Measurements from ENCODE around the gene SPAG16. TPM values are rescaled to one million over a fixed set of nuclear protein-coding genes. Genes with fewer than 3 reads are reported as not detected.

Gene SPAG16
- total RNA-seq, 1 experiment from 2014 or later = 16.0 TPM

DNA sequence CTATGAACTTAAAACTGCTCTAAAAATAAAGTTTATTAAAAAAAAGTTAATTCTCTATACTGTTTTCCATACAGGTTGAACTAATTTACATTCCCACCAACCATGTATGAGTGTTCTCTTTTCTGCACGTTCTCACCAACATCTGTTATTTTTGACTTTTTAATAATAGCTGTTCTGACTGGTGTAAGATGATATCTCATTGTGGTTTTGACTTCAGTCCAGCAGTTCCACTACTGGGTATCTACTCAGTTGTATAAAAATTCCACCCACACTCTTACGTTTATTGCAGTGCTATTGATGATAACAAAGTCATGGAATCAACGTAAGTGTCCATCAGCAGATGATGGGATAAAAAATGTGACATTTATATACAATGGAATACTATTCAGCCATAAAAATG, 33.7 kb downstream of the SPAG16 start:
- peaks cover 8% of the 10 kb centered on the region; the same call in 1 of the 2 replicates for H3K4me1 Mint-ChIP-seq
- ChIA-PET CTCF (no interaction called here), POLR2A (no interaction called here)
- H3K9me3 Mint-ChIP-seq = no peaks in the 10 kb centered on the region
- H3K27me3 Mint-ChIP-seq (ENCODE audit: low read depth) = no peaks in the 10 kb centered on the region
- TF ChIP-seq IRF2 (CRISPR knock-in tag; IDR thresholded peaks at IDR 0.05; ENCODE audit: borderline replicate concordance, low read depth) (no peak), OVOL2 (CRISPR knock-in tag; IDR thresholded peaks at IDR 0.05; ENCODE audit: borderline replicate concordance) (no peak), SOX15 (CRISPR knock-in tag; IDR thresholded peaks at IDR 0.05) (no peak), CREM (CRISPR knock-in tag; IDR thresholded peaks at IDR 0.05) (no peak), ZNF121 (CRISPR knock-in tag; IDR thresholded peaks at IDR 0.05) (no peak), ZNF416 (CRISPR knock-in tag; IDR thresholded peaks at IDR 0.05) (no peak), TEAD4 (CRISPR knock-in tag; IDR thresholded peaks at IDR 0.05) (no peak), MXD4 (CRISPR knock-in tag; IDR thresholded peaks at IDR 0.05; ENCODE audit: borderline replicate concordance) (no peak), NFYB (CRISPR knock-in tag; conservative IDR thresholded peaks at IDR 0.05; ENCODE audit: low read depth) (no peak), SMAD3 (CRISPR knock-in tag; IDR thresholded peaks at IDR 0.05; ENCODE audit: borderline replicate concordance) (no peak), RELA (CRISPR knock-in tag; IDR thresholded peaks at IDR 0.05; ENCODE audit: borderline replicate concordance) (no peak), ZNF219 (CRISPR knock-in tag; IDR thresholded peaks at IDR 0.05; ENCODE audit: borderline replicate concordance) (no peak), CBFB (CRISPR knock-in tag; IDR thresholded peaks at IDR 0.05; ENCODE audit: low read depth) (no peak)
- TF ChIP-seq, protein P1, sequence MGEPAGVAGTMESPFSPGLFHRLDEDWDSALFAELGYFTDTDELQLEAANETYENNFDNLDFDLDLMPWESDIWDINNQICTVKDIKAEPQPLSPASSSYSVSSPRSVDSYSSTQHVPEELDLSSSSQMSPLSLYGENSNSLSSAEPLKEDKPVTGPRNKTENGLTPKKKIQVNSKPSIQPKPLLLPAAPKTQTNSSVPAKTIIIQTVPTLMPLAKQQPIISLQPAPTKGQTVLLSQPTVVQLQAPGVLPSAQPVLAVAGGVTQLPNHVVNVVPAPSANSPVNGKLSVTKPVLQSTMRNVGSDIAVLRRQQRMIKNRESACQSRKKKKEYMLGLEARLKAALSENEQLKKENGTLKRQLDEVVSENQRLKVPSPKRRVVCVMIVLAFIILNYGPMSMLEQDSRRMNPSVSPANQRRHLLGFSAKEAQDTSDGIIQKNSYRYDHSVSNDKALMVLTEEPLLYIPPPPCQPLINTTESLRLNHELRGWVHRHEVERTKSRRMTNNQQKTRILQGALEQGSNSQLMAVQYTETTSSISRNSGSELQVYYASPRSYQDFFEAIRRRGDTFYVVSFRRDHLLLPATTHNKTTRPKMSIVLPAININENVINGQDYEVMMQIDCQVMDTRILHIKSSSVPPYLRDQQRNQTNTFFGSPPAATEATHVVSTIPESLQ (CRISPR knock-in tag; IDR thresholded peaks at IDR 0.05) = no peak
- TF ChIP-seq, protein P2, sequence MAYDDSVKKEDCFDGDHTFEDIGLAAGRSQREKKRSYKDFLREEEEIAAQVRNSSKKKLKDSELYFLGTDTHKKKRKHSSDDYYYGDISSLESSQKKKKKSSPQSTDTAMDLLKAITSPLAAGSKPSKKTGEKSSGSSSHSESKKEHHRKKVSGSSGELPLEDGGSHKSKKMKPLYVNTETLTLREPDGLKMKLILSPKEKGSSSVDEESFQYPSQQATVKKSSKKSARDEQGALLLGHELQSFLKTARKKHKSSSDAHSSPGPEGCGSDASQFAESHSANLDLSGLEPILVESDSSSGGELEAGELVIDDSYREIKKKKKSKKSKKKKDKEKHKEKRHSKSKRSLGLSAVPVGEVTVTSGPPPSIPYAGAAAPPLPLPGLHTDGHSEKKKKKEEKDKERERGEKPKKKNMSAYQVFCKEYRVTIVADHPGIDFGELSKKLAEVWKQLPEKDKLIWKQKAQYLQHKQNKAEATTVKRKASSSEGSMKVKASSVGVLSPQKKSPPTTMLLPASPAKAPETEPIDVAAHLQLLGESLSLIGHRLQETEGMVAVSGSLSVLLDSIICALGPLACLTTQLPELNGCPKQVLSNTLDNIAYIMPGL (CRISPR knock-in tag; IDR thresholded peaks at IDR 0.05) = no peak
- TF ChIP-seq, protein P3, sequence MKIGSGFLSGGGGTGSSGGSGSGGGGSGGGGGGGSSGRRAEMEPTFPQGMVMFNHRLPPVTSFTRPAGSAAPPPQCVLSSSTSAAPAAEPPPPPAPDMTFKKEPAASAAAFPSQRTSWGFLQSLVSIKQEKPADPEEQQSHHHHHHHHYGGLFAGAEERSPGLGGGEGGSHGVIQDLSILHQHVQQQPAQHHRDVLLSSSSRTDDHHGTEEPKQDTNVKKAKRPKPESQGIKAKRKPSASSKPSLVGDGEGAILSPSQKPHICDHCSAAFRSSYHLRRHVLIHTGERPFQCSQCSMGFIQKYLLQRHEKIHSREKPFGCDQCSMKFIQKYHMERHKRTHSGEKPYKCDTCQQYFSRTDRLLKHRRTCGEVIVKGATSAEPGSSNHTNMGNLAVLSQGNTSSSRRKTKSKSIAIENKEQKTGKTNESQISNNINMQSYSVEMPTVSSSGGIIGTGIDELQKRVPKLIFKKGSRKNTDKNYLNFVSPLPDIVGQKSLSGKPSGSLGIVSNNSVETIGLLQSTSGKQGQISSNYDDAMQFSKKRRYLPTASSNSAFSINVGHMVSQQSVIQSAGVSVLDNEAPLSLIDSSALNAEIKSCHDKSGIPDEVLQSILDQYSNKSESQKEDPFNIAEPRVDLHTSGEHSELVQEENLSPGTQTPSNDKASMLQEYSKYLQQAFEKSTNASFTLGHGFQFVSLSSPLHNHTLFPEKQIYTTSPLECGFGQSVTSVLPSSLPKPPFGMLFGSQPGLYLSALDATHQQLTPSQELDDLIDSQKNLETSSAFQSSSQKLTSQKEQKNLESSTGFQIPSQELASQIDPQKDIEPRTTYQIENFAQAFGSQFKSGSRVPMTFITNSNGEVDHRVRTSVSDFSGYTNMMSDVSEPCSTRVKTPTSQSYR (CRISPR knock-in tag; IDR thresholded peaks at IDR 0.05) = no peak
- TF ChIP-seq, protein P4, sequence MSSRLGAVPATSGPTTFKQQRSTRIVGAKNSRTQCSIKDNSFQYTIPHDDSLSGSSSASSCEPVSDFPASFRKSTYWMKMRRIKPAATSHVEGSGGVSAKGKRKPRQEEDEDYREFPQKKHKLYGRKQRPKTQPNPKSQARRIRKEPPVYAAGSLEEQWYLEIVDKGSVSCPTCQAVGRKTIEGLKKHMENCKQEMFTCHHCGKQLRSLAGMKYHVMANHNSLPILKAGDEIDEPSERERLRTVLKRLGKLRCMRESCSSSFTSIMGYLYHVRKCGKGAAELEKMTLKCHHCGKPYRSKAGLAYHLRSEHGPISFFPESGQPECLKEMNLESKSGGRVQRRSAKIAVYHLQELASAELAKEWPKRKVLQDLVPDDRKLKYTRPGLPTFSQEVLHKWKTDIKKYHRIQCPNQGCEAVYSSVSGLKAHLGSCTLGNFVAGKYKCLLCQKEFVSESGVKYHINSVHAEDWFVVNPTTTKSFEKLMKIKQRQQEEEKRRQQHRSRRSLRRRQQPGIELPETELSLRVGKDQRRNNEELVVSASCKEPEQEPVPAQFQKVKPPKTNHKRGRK (CRISPR knock-in tag; IDR thresholded peaks at IDR 0.05; ENCODE audit: borderline replicate concordance) = no peak
- TF ChIP-seq, protein P5, sequence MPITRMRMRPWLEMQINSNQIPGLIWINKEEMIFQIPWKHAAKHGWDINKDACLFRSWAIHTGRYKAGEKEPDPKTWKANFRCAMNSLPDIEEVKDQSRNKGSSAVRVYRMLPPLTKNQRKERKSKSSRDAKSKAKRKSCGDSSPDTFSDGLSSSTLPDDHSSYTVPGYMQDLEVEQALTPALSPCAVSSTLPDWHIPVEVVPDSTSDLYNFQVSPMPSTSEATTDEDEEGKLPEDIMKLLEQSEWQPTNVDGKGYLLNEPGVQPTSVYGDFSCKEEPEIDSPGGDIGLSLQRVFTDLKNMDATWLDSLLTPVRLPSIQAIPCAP (CRISPR knock-in tag; IDR thresholded peaks at IDR 0.05) = no peak
- no peak overlapping the region for H3K4me3 Mint-ChIP-seq
- H3K27ac Mint-ChIP-seq = no peak overlapping the region
- peaks cover 10% of the 10 kb centered on the region for H3K36me3 Mint-ChIP-seq
- DNase-seq (ENCODE audit: low spot score) = no peak
- ATAC-seq = no peak

DNA sequence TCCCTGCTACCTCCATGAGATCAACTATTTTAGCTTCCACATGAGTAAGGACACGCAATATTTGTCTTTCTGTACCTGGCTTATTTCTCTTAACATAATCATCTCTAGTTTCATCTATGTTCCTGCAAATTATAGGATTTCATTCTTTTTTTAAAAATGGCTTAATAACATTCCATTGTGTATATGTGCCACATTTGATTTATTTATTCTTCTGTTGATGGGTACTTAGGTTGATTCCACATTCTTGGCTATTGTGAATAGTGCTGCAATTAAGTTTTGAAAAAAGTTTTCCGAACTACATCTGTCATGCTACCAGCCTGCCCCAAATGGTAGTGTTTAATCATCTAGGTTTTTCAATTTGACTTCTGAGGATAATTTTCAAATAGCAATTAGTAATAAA, 36.3 kb downstream of the SPAG16 start:
- CTCF ChIA-PET = no interaction called here
- POLR2A ChIA-PET = no interaction called here
- ATAC-seq = no peak
- no peak for DNase-seq (ENCODE audit: low spot score)
- no peaks in the 10 kb centered on the region for H3K27me3 Mint-ChIP-seq (ENCODE audit: low read depth)
- H3K27ac Mint-ChIP-seq = no peak overlapping the region
- peaks cover 8% of the 10 kb centered on the region; the same call in 1 of the 2 replicates for H3K4me1 Mint-ChIP-seq
- peaks cover 23% of the 10 kb centered on the region for H3K36me3 Mint-ChIP-seq
- H3K9me3 Mint-ChIP-seq = peaks cover 8% of the 10 kb centered on the region; the same call in 1 of the 2 replicates
- no peak overlapping the region for H3K4me3 Mint-ChIP-seq
- TF ChIP-seq OVOL2 (CRISPR knock-in tag; IDR thresholded peaks at IDR 0.05; ENCODE audit: borderline replicate concordance) (no peak), NR1H2 (CRISPR knock-in tag; IDR thresholded peaks at IDR 0.05) (no peak), ATF1 (CRISPR knock-in tag; IDR thresholded peaks at IDR 0.05) (no peak)
- TF ChIP-seq, protein P6, sequence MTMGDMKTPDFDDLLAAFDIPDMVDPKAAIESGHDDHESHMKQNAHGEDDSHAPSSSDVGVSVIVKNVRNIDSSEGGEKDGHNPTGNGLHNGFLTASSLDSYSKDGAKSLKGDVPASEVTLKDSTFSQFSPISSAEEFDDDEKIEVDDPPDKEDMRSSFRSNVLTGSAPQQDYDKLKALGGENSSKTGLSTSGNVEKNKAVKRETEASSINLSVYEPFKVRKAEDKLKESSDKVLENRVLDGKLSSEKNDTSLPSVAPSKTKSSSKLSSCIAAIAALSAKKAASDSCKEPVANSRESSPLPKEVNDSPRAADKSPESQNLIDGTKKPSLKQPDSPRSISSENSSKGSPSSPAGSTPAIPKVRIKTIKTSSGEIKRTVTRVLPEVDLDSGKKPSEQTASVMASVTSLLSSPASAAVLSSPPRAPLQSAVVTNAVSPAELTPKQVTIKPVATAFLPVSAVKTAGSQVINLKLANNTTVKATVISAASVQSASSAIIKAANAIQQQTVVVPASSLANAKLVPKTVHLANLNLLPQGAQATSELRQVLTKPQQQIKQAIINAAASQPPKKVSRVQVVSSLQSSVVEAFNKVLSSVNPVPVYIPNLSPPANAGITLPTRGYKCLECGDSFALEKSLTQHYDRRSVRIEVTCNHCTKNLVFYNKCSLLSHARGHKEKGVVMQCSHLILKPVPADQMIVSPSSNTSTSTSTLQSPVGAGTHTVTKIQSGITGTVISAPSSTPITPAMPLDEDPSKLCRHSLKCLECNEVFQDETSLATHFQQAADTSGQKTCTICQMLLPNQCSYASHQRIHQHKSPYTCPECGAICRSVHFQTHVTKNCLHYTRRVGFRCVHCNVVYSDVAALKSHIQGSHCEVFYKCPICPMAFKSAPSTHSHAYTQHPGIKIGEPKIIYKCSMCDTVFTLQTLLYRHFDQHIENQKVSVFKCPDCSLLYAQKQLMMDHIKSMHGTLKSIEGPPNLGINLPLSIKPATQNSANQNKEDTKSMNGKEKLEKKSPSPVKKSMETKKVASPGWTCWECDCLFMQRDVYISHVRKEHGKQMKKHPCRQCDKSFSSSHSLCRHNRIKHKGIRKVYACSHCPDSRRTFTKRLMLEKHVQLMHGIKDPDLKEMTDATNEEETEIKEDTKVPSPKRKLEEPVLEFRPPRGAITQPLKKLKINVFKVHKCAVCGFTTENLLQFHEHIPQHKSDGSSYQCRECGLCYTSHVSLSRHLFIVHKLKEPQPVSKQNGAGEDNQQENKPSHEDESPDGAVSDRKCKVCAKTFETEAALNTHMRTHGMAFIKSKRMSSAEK (CRISPR knock-in tag; IDR thresholded peaks at IDR 0.05; ENCODE audit: borderline replicate concordance) = no peak
- TF ChIP-seq, protein P7, sequence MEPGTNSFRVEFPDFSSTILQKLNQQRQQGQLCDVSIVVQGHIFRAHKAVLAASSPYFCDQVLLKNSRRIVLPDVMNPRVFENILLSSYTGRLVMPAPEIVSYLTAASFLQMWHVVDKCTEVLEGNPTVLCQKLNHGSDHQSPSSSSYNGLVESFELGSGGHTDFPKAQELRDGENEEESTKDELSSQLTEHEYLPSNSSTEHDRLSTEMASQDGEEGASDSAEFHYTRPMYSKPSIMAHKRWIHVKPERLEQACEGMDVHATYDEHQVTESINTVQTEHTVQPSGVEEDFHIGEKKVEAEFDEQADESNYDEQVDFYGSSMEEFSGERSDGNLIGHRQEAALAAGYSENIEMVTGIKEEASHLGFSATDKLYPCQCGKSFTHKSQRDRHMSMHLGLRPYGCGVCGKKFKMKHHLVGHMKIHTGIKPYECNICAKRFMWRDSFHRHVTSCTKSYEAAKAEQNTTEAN (CRISPR knock-in tag; IDR thresholded peaks at IDR 0.05) = no peak
